ENCODE measurements around the gene VSIG10L2. TPM values are rescaled to one million over a fixed set of nuclear protein-coding genes. Genes with fewer than 3 reads are reported as not detected.
A peak's percentile ranks its signal among the peaks of the same experiment; 100 is the strongest.

The VSIG10L2 gene
- total RNA-seq, 1 experiment from 2014 or later = not detected

DNA sequence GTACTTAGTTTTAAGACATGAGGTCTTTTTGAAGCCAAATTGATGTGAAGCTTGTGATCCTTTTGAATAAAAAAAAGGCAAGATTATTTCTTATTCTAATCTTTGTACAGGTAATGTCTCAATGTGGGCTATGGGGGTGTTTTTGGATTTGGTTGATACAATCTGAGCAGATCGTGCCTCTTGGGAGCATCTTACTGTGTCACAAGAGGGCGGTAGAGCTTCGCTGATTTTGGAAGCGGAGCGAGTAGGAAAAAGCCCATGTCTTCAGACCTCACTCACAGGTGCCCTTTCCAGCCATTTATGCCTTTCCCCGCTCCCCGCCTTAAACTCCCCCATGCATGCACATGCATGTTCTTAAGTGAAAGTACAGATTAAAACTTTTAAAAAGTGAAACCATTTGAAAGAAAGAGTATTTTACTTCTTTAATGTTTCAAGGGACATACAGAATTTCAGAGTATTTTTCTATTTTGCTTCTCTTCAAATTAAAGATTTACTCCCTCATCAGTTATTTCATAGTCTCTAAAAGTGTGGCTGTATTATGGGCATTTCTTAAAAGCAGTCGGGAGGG is 22.7 kb upstream of the VSIG10L2 start:
- peak; percentile 82 for DNase-seq
- Histone ChIP-seq H3K27me3 (ENCODE audit: control insufficient read depth, insufficient read depth, low read length) (no peaks in the 10 kb centered on the region), H3K36me3 (replicated peaks; ENCODE audit: control insufficient read depth, insufficient read depth, low read length) (no peaks in the 10 kb centered on the region; the same call in 1 of the 2 replicates), H3K4me3 (ENCODE audit: insufficient read depth, low read depth, low read length) (no peak overlapping the region)

- H3K4me3 ChIP-seq (ENCODE audit: insufficient read depth, low read depth, low read length) = no peak overlapping the region
- no peaks in the 10 kb centered on the region for H3K27me3 ChIP-seq (ENCODE audit: control insufficient read depth, insufficient read depth, low read length)
- H3K36me3 ChIP-seq (replicated peaks; ENCODE audit: control insufficient read depth, insufficient read depth, low read length) = no peaks in the 10 kb centered on the region; the same call in 1 of the 2 replicates
- no peak for DNase-seq
These were observed 22.2 kb upstream of the VSIG10L2 start for GRCh38 chr11:125923633-125924032.

- DNase-seq = no peak
- H3K36me3 ChIP-seq (replicated peaks; ENCODE audit: control insufficient read depth, insufficient read depth, low read length) = no peaks in the 10 kb centered on the region; the same call in 1 of the 2 replicates
- H3K4me3 ChIP-seq (ENCODE audit: insufficient read depth, low read depth, low read length) = no peak overlapping the region
- no peaks in the 10 kb centered on the region for H3K27me3 ChIP-seq (ENCODE audit: control insufficient read depth, insufficient read depth, low read length)
These were observed 21.3 kb upstream of the VSIG10L2 start for GRCh38 chr11:125924384-125925007.

GRCh38 chr11:125925247-125925740 is 20.6 kb upstream of the VSIG10L2 start:
- Histone ChIP-seq H3K36me3 (replicated peaks; ENCODE audit: control insufficient read depth, insufficient read depth, low read length) (no peaks in the 10 kb centered on the region; the same call in 1 of the 2 replicates), H3K4me3 (ENCODE audit: insufficient read depth, low read depth, low read length) (no peak overlapping the region), H3K27me3 (ENCODE audit: control insufficient read depth, insufficient read depth, low read length) (no peaks in the 10 kb centered on the region)
- no peak for DNase-seq

DNA sequence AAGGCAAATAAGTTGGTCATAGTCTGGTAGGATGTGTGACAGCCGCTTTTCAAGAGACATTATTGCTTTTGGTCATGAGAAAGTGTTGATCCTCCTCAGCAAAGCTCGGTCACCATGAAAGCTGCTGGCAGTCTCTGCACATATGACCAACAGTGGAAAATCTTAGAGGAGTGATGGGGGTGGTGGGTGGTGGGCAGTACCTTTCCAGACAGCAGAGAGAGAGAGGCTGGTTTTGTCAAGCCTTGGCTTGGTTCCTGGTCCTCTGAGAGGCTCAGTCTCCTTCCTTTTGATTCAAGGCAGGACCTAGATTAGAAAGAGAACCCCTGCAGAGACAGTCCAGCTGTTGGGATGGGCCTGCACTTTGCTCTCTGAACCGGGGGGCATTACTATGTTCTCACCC is 20.0 kb upstream of the VSIG10L2 start:
- Histone ChIP-seq H3K4me3 (ENCODE audit: insufficient read depth, low read depth, low read length) (no peak overlapping the region), H3K36me3 (replicated peaks; ENCODE audit: control insufficient read depth, insufficient read depth, low read length) (no peaks in the 10 kb centered on the region; the same call in 1 of the 2 replicates), H3K27me3 (ENCODE audit: control insufficient read depth, insufficient read depth, low read length) (no peaks in the 10 kb centered on the region)
- DNase-seq = no peak

DNA sequence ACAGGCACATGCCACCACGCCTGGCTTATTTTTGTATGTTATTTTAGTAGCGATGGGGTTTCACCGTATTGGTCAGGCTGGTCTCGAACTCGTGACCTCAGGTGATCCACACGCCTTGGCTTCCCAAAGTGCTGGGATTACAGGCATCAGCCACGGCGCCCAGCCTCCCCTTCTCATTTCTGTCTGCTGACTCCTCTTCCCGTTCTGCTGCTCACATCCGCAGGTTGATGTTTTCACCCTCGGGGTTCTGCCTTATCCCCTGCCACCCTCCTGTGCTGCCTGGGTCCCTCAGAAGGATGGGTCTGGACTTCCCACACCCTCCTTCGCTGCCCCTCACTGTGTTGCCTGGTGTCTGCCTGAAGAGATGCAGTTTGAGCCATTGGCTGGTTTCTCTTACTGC is 19.2 kb upstream of the VSIG10L2 start:
- Histone ChIP-seq H3K4me3 (ENCODE audit: insufficient read depth, low read depth, low read length) (no peak overlapping the region), H3K36me3 (replicated peaks; ENCODE audit: control insufficient read depth, insufficient read depth, low read length) (no peaks in the 10 kb centered on the region; the same call in 1 of the 2 replicates), H3K27me3 (ENCODE audit: control insufficient read depth, insufficient read depth, low read length) (no peaks in the 10 kb centered on the region)
- no peak for DNase-seq

GRCh38 chr11:125929445-125930075 is 16.3 kb upstream of the VSIG10L2 start:
- DNase-seq = no peak
- H3K36me3 ChIP-seq (replicated peaks; ENCODE audit: control insufficient read depth, insufficient read depth, low read length) = no peaks in the 10 kb centered on the region
- H3K27me3 ChIP-seq (ENCODE audit: control insufficient read depth, insufficient read depth, low read length) = no peaks in the 10 kb centered on the region
- H3K4me3 ChIP-seq (ENCODE audit: insufficient read depth, low read depth, low read length) = no peak overlapping the region

- H3K27me3 ChIP-seq (ENCODE audit: control insufficient read depth, insufficient read depth, low read length) = no peaks in the 10 kb centered on the region
- DNase-seq = no peak
- no peak overlapping the region for H3K4me3 ChIP-seq (ENCODE audit: insufficient read depth, low read depth, low read length)
- H3K36me3 ChIP-seq (replicated peaks; ENCODE audit: control insufficient read depth, insufficient read depth, low read length) = no peaks in the 10 kb centered on the region
These were observed 15.8 kb upstream of the VSIG10L2 start for GRCh38 chr11:125930076-125930450.

GRCh38 chr11:125931116-125931515 is 14.7 kb upstream of the VSIG10L2 start:
- Histone ChIP-seq H3K36me3 (replicated peaks; ENCODE audit: control insufficient read depth, insufficient read depth, low read length) (no peaks in the 10 kb centered on the region), H3K27me3 (ENCODE audit: control insufficient read depth, insufficient read depth, low read length) (no peaks in the 10 kb centered on the region), H3K4me3 (ENCODE audit: insufficient read depth, low read depth, low read length) (no peak overlapping the region)
- DNase-seq = peak; percentile 35

DNA sequence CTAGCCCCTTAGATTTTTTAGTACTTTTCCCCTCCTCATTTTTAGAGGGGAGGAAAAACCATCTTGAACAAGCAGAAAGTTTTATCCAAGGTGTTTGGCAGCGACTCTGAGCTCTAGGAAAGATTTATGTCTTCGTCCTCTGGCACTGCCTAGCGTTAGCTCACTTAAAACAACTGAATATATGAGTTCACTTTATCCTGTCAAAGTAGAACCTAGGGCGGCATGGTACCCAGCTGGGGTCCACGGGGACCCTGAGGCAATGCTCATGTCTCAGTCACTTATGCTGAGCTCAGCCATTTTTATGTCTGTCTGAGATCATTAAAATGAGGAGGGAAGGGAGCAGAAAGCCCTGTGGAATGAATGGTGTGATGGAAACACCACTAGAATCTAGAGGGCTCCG is 14.2 kb upstream of the VSIG10L2 start:
- Histone ChIP-seq H3K27me3 (ENCODE audit: control insufficient read depth, insufficient read depth, low read length) (no peaks in the 10 kb centered on the region), H3K36me3 (replicated peaks; ENCODE audit: control insufficient read depth, insufficient read depth, low read length) (no peaks in the 10 kb centered on the region), H3K4me3 (ENCODE audit: insufficient read depth, low read depth, low read length) (no peak overlapping the region)
- DNase-seq = no peak

DNA sequence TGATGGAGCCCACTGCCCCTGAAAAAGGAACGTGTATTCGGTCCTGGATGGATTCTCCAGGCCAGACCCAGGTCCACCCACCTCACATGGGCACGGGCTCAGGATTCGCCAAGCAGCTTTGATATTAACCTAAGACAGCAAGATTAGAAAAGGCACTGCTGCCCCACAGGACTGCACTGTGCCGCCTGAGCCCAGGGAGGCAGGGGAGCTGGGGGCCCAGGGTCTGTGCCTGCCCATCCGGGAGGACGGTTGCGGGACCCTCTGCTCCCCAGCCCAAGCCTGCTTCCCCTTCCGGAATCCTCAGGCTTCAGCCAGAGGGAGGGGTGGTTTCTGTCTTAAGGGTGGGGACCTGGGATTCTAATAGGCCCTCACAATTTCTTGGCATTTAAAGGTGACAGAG is 13.5 kb upstream of the VSIG10L2 start:
- no peak for DNase-seq
- H3K27me3 ChIP-seq (ENCODE audit: control insufficient read depth, insufficient read depth, low read length) = no peaks in the 10 kb centered on the region
- no peak overlapping the region for H3K4me3 ChIP-seq (ENCODE audit: insufficient read depth, low read depth, low read length)
- no peaks in the 10 kb centered on the region for H3K36me3 ChIP-seq (replicated peaks; ENCODE audit: control insufficient read depth, insufficient read depth, low read length)

- H3K27me3 ChIP-seq (ENCODE audit: control insufficient read depth, insufficient read depth, low read length) = no peaks in the 10 kb centered on the region
- peak; percentile 67 for DNase-seq
- H3K4me3 ChIP-seq (ENCODE audit: insufficient read depth, low read depth, low read length) = no peak overlapping the region
- H3K36me3 ChIP-seq (replicated peaks; ENCODE audit: control insufficient read depth, insufficient read depth, low read length) = no peaks in the 10 kb centered on the region
These were observed 12.6 kb upstream of the VSIG10L2 start for GRCh38 chr11:125933030-125933813.

GRCh38 chr11:125934473-125934872 is 11.4 kb upstream of the VSIG10L2 start:
- no peak overlapping the region for H3K4me3 ChIP-seq (ENCODE audit: insufficient read depth, low read depth, low read length)
- DNase-seq = no peak
- no peaks in the 10 kb centered on the region for H3K36me3 ChIP-seq (replicated peaks; ENCODE audit: control insufficient read depth, insufficient read depth, low read length)
- H3K27me3 ChIP-seq (ENCODE audit: control insufficient read depth, insufficient read depth, low read length) = no peaks in the 10 kb centered on the region

DNA sequence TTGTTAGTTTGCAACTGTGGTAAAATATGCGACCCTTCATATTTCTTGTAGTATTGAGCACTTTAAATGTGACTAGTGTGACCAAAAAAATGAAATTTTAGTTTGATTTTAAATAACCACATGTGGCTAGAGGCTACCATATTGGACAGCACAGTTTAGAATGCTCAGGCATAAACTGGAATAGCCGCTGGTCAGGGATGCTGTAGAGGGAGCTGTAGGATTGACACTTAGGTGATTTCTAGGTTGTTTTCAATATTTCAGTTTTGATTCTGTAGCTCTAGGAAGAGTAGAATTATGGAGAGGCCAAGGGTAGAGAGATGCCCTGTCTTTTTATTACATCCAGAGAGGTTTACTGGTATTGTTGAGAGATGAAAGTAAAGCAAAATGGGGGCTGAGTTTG is 10.8 kb upstream of the VSIG10L2 start:
- DNase-seq = no peak
- no peaks in the 10 kb centered on the region for H3K27me3 ChIP-seq (ENCODE audit: control insufficient read depth, insufficient read depth, low read length)
- no peak overlapping the region for H3K4me3 ChIP-seq (ENCODE audit: insufficient read depth, low read depth, low read length)
- H3K36me3 ChIP-seq (replicated peaks; ENCODE audit: control insufficient read depth, insufficient read depth, low read length) = no peaks in the 10 kb centered on the region
